Measurements from ENCODE around the gene IFIT3. TPM values are rescaled to one million over a fixed set of nuclear protein-coding genes. Genes with fewer than 3 reads are reported as not detected.

Gene IFIT3
- total and polyA plus RNA-seq, 2 experiments from 2014 or later: 0.42 to 0.52 TPM

GRCh38 chr10:89382757-89383156 is 55.0 kb downstream of the IFIT3 start:
- Histone ChIP-seq H3K4me2 (no peak overlapping the region), H3K4me3 (no peak overlapping the region), H2AFZ (no peak overlapping the region), H3K4me1 (ENCODE audit: insufficient read depth) (peaks cover 9% of the 10 kb centered on the region; the same call in 1 of the 2 replicates), H3K27me3 (ENCODE audit: insufficient read depth) (no peaks in the 10 kb centered on the region), H4K20me1 (replicated peaks; ENCODE audit: insufficient read depth) (no peaks in the 10 kb centered on the region), H3K27ac (ENCODE audit: low read depth) (no peak overlapping the region), H3F3A (replicated peaks; ENCODE audit: low read depth) (no peaks in the 10 kb centered on the region), H3K9me2 (ENCODE audit: insufficient read depth) (no peaks in the 10 kb centered on the region), H3K36me3 (ENCODE audit: insufficient read depth) (no peaks in the 10 kb centered on the region), H3K79me2 (replicated peaks; ENCODE audit: insufficient read depth) (no peaks in the 10 kb centered on the region)
- Mint-ChIP-seq H3K4me1 (peaks cover 13% of the 10 kb centered on the region), H3K36me3 (ENCODE audit: low read depth) (no peaks in the 10 kb centered on the region), H3K27ac (no peak overlapping the region), H3K27me3 (ENCODE audit: insufficient read depth, low read depth, poor library complexity) (no peaks in the 10 kb centered on the region), H3K4me3 (no peak overlapping the region), H3K9me3 (no peaks in the 10 kb centered on the region)
- DNase-seq (ENCODE audit: low spot score) (no peak), ATAC-seq (no peak)
- TF ChIP-seq STAT1 (IDR thresholded peaks at IDR 0.05; ENCODE audit: unreplicated experiment): no peak
- no peak for TF ChIP-seq EZH2phosphoT487 (IDR thresholded peaks at IDR 0.05; ENCODE audit: unreplicated experiment)

DNA sequence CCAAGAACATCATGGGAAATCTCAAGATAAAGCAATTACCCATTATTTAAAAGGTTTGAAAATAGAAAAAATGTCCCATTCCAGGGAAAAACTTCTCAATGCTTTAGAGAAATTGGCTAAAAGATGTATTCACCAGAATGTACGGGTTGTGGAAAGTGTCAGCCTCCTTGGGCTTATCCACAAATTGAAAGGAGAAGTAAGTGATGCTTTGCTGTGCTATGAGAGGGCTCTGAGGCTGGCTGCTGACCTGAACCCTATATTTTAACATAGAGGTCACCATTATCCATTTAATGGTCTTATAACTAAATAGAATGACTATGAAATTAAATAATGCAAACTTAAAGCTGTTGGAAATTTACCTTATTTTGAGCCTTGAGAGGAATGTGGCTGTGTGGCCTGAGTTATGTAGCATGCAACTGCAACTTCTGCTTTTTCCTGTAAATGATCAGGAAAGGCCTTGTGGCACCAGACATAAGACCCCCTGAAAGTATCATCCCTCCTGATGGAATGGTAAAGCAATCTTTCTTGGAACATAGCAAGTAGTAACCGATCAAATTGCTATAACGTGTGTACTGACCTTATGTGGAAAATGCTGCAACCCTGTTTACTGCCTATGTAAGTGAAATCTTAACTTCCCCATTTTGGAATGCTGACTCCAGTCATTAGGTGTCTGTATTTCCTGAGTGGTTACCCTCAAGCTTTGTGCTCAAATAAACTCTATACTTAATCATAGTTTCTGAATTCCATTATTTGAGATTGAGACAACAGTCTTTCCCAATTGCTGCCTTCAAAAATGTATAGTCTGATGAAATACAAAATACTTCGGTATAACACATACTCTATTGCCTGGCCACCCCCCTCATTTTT is 56.9 kb downstream of the IFIT3 start:
- no peaks in the 10 kb centered on the region for H3K79me2 ChIP-seq (replicated peaks; ENCODE audit: insufficient read depth)
- ATAC-seq: no peak
- Mint-ChIP-seq H3K4me1 (peaks cover 4% of the 10 kb centered on the region; the same call in 2 of the 3 replicates), H3K27me3 (ENCODE audit: insufficient read depth, low read depth, poor library complexity) (no peaks in the 10 kb centered on the region), H3K9me3 (no peaks in the 10 kb centered on the region), H3K4me3 (no peak overlapping the region), H3K27ac (no peak overlapping the region), H3K36me3 (ENCODE audit: low read depth) (no peaks in the 10 kb centered on the region)
- no peaks in the 10 kb centered on the region for H3K36me3 ChIP-seq (ENCODE audit: insufficient read depth)
- no peaks in the 10 kb centered on the region for H3F3A ChIP-seq (replicated peaks; ENCODE audit: low read depth)
- no peak overlapping the region for H3K27ac ChIP-seq (ENCODE audit: low read depth)
- H4K20me1 ChIP-seq (replicated peaks; ENCODE audit: insufficient read depth): no peaks in the 10 kb centered on the region
- H2AFZ ChIP-seq: no peak overlapping the region; the same call in 1 of the 2 replicates
- peaks cover 3% of the 10 kb centered on the region; the same call in 1 of the 2 replicates for H3K4me1 ChIP-seq (ENCODE audit: insufficient read depth)
- H3K4me2 ChIP-seq: no peak overlapping the region
- no peaks in the 10 kb centered on the region for H3K9me2 ChIP-seq (ENCODE audit: insufficient read depth)
- no peak for DNase-seq (ENCODE audit: low spot score)
- H3K27me3 ChIP-seq (ENCODE audit: insufficient read depth): no peaks in the 10 kb centered on the region
- no peak overlapping the region for H3K4me3 ChIP-seq
- TF ChIP-seq JUNB (IDR thresholded peaks at IDR 0.05; ENCODE audit: unreplicated experiment) (no peak), STAT1 (IDR thresholded peaks at IDR 0.05; ENCODE audit: unreplicated experiment) (no peak), CREB1 (CRISPR knock-in tag; IDR thresholded peaks at IDR 0.05; ENCODE audit: low read depth) (no peak), NANOG (IDR thresholded peaks at IDR 0.05; ENCODE audit: borderline replicate concordance) (no peak), ZNF331 (CRISPR knock-in tag; IDR thresholded peaks at IDR 0.05; ENCODE audit: low read depth) (no peak), REST (IDR thresholded peaks at IDR 0.05; ENCODE audit: unreplicated experiment) (no peak), POLR2AphosphoS5 (IDR thresholded peaks at IDR 0.05; ENCODE audit: low read depth) (no peak), EZH2phosphoT487 (IDR thresholded peaks at IDR 0.05; ENCODE audit: unreplicated experiment) (no peak), ZNF114 (CRISPR knock-in tag; IDR thresholded peaks at IDR 0.05) (no peak), EZH2 (IDR thresholded peaks at IDR 0.05; ENCODE audit: low read depth, unreplicated experiment) (no peak)
- TF ChIP-seq, protein P1, sequence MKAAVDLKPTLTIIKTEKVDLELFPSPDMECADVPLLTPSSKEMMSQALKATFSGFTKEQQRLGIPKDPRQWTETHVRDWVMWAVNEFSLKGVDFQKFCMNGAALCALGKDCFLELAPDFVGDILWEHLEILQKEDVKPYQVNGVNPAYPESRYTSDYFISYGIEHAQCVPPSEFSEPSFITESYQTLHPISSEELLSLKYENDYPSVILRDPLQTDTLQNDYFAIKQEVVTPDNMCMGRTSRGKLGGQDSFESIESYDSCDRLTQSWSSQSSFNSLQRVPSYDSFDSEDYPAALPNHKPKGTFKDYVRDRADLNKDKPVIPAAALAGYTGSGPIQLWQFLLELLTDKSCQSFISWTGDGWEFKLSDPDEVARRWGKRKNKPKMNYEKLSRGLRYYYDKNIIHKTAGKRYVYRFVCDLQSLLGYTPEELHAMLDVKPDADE (IDR thresholded peaks at IDR 0.05): no peak

Measured in GM23338 (cell line).